WTC11 (cell line): ENCODE measurements around the gene ADAMTS2. TPM values are rescaled to one million over a fixed set of nuclear protein-coding genes. Genes with fewer than 3 reads are reported as not detected.

Source experiments
- ATAC-seq: fragments of 200-7000 bp; cut with Tn5 transposase; 2 replicates; pipeline ENCODE4 v1.10.0; 2021; ENCODE audit warnings: mild to moderate bottlenecking, moderate library complexity
- CTCF ChIA-PET: fragments of 300-600 bp; sonication (Branson Sonifier 250); formaldehyde crosslinking; loops from one replicate; lab custom pipeline; 2021; ENCODE audit warnings: antibody characterized with exemption; lab: Charles Lee
- POLR2A ChIA-PET: fragments of 350-600 bp; sonication (Branson Sonifier 250); formaldehyde crosslinking; loops from one replicate; lab custom pipeline; 2021; ENCODE audit warnings: antibody characterized with exemption; lab: Charles Lee
- DNase-seq: peaks from one replicate; pipeline ENCODE4 v3.0.0; 2021; ENCODE audit warnings: low spot score
- H3K27ac Mint-ChIP-seq: 2 replicates; pipeline ENCODE4 v1.8.0; 2021; ENCODE audit warnings: mixed read lengths
- H3K27me3 Mint-ChIP-seq: 2 replicates; pipeline ENCODE4 v1.8.0; 2021; ENCODE audit warnings: low read depth, mild to moderate bottlenecking, moderate library complexity, mixed read lengths
- H3K36me3 Mint-ChIP-seq: 2 replicates; pipeline ENCODE4 v1.8.0; 2021; ENCODE audit warnings: mixed read lengths
- H3K4me1 Mint-ChIP-seq: 2 replicates; pipeline ENCODE4 v1.8.0; 2022; ENCODE audit warnings: mixed read lengths
- H3K4me3 Mint-ChIP-seq: 2 replicates; pipeline ENCODE4 v1.8.0; 2021; ENCODE audit warnings: mild to moderate bottlenecking, moderate library complexity, mixed read lengths
- H3K9me3 Mint-ChIP-seq: 2 replicates; pipeline ENCODE4 v1.8.0; 2021; ENCODE audit warnings: mixed read lengths
- ESRRA ChIP-seq: sonication (generic); formaldehyde crosslinking; IDR thresholded peaks from 2 replicates; pipeline ENCODE4 v1.8.1; 2022; ENCODE audit warnings: mild to moderate bottlenecking, missing genetic modification reagents, borderline replicate concordance
- ETV6 ChIP-seq: sonication (generic); formaldehyde crosslinking; IDR thresholded peaks from 2 replicates; pipeline ENCODE4 v1.8.1; 2022; ENCODE audit warnings: mild to moderate bottlenecking, missing genetic modification reagents
- IRF2 ChIP-seq: sonication (generic); formaldehyde crosslinking; IDR thresholded peaks from 2 replicates; pipeline ENCODE4 v1.8.0; 2022; ENCODE audit warnings: low read depth, missing genetic modification reagents, borderline replicate concordance
- JAZF1 ChIP-seq: fragments of 250-450 bp; sonication (Bioruptor Pico); IDR thresholded peaks from 2 replicates; pipeline ENCODE4 v1.9.0; 2021; ENCODE audit warnings: moderate library complexity, mild to moderate bottlenecking, inconsistent platforms
- NFYB ChIP-seq: sonication (generic); formaldehyde crosslinking; conservative IDR thresholded peaks from 2 replicates; pipeline ENCODE4 v1.8.0; 2022; ENCODE audit warnings: low read depth, missing genetic modification reagents
- OVOL2 ChIP-seq: fragments of 250-450 bp; sonication (Bioruptor Pico); IDR thresholded peaks from 2 replicates; pipeline ENCODE4 v1.9.0; 2021; ENCODE audit warnings: mild to moderate bottlenecking, borderline replicate concordance
- PRRX2 ChIP-seq: fragments of 250-450 bp; sonication (Bioruptor Pico); IDR thresholded peaks from 2 replicates; pipeline ENCODE4 v1.8.0; 2021; ENCODE audit warnings: mild to moderate bottlenecking
- RORB ChIP-seq: fragments of 250-450 bp; sonication (Bioruptor Pico); IDR thresholded peaks from 2 replicates; pipeline ENCODE4 v1.9.0; 2021; ENCODE audit warnings: mild to moderate bottlenecking
- SMAD3 ChIP-seq: sonication (generic); formaldehyde crosslinking; IDR thresholded peaks from 2 replicates; pipeline ENCODE4 v1.8.0; 2022; ENCODE audit warnings: missing genetic modification reagents, mild to moderate bottlenecking, borderline replicate concordance
- SMAD4 ChIP-seq: sonication (generic); formaldehyde crosslinking; IDR thresholded peaks from 2 replicates; pipeline ENCODE4 v1.8.0; 2022; ENCODE audit warnings: mild to moderate bottlenecking, missing genetic modification reagents
- ZBTB21 ChIP-seq: sonication (generic); formaldehyde crosslinking; IDR thresholded peaks from 2 replicates; pipeline ENCODE4 v1.8.1; 2023; ENCODE audit warnings: mild to moderate bottlenecking, missing genetic modification reagents, borderline replicate concordance
- ZNF121 ChIP-seq: sonication (generic); formaldehyde crosslinking; IDR thresholded peaks from 2 replicates; pipeline ENCODE4 v1.8.0; 2023; ENCODE audit warnings: missing genetic modification reagents
- ZNF219 ChIP-seq: sonication (generic); formaldehyde crosslinking; IDR thresholded peaks from 2 replicates; pipeline ENCODE4 v1.8.0; 2023; ENCODE audit warnings: missing genetic modification reagents, mild to moderate bottlenecking, borderline replicate concordance
- ZNF263 ChIP-seq: sonication (generic); formaldehyde crosslinking; IDR thresholded peaks from 2 replicates; pipeline ENCODE4 v1.8.1; 2022; ENCODE audit warnings: low read depth, mild to moderate bottlenecking, moderate library complexity, missing genetic modification reagents
- total RNA-seq: library from RNA; stranded (reverse); gene quantifications from 3 replicates; pipeline ENCODE4 v1.2.3, GENCODE V29; 2021
- TF ChIP-seq, protein P1 (sequence below): sonication (generic); formaldehyde crosslinking; conservative IDR thresholded peaks from 2 replicates; pipeline ENCODE4 v1.8.1; 2022; ENCODE audit warnings: mild to moderate bottlenecking, missing genetic modification reagents
- TF ChIP-seq, protein P2 (sequence below): sonication (generic); formaldehyde crosslinking; IDR thresholded peaks from 2 replicates; pipeline ENCODE4 v1.8.0; 2023; ENCODE audit warnings: missing genetic modification reagents, mild to moderate bottlenecking, borderline replicate concordance
- TF ChIP-seq, protein P3 (sequence below): sonication (generic); formaldehyde crosslinking; IDR thresholded peaks from 2 replicates; pipeline ENCODE4 v1.8.1; 2022; ENCODE audit warnings: missing genetic modification reagents, borderline replicate concordance
- TF ChIP-seq, protein P4 (sequence below): sonication (generic); formaldehyde crosslinking; conservative IDR thresholded peaks from 2 replicates; pipeline ENCODE4 v1.8.1; 2023; ENCODE audit warnings: mild to moderate bottlenecking, low read depth, missing genetic modification reagents, moderate library complexity

ADAMTS2 gene
- total RNA-seq, 1 experiment from 2014 or later, result 11.2 TPM

DNA sequence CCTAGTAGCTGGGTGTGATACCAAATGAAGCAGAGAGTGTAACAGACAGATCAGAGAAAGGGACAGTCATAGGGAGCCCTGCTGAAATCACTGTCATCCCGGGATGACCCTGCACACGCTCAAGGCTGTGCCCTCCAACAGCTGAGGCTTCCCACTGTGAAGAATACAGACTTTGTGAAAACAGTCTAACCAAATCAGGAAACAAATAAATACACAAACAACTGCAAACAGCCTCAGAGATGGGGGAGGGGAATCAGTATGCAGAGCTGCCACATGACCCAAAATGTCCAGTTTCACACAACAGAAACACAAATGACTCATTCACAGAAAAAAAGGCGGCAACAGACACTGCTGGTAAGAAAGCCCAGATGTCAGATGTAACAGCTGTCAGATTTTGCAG lies 101.9 kb downstream of the ADAMTS2 start (continued):
- TF ChIP-seq, protein P1, sequence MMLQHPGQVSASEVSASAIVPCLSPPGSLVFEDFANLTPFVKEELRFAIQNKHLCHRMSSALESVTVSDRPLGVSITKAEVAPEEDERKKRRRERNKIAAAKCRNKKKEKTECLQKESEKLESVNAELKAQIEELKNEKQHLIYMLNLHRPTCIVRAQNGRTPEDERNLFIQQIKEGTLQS (CRISPR knock-in tag), result no peak
- no peak for TF ChIP-seq ZBTB21 (CRISPR knock-in tag)
- TF ChIP-seq PRRX2 (CRISPR knock-in tag), result no peak
- TF ChIP-seq ETV6 (CRISPR knock-in tag), result no peak
- TF ChIP-seq ZNF263 (CRISPR knock-in tag), result no peak
- TF ChIP-seq SMAD4 (CRISPR knock-in tag), result no peak
- TF ChIP-seq ZNF219 (CRISPR knock-in tag), result no peak
- no peak for TF ChIP-seq RORB (CRISPR knock-in tag)
- TF ChIP-seq, protein P2, sequence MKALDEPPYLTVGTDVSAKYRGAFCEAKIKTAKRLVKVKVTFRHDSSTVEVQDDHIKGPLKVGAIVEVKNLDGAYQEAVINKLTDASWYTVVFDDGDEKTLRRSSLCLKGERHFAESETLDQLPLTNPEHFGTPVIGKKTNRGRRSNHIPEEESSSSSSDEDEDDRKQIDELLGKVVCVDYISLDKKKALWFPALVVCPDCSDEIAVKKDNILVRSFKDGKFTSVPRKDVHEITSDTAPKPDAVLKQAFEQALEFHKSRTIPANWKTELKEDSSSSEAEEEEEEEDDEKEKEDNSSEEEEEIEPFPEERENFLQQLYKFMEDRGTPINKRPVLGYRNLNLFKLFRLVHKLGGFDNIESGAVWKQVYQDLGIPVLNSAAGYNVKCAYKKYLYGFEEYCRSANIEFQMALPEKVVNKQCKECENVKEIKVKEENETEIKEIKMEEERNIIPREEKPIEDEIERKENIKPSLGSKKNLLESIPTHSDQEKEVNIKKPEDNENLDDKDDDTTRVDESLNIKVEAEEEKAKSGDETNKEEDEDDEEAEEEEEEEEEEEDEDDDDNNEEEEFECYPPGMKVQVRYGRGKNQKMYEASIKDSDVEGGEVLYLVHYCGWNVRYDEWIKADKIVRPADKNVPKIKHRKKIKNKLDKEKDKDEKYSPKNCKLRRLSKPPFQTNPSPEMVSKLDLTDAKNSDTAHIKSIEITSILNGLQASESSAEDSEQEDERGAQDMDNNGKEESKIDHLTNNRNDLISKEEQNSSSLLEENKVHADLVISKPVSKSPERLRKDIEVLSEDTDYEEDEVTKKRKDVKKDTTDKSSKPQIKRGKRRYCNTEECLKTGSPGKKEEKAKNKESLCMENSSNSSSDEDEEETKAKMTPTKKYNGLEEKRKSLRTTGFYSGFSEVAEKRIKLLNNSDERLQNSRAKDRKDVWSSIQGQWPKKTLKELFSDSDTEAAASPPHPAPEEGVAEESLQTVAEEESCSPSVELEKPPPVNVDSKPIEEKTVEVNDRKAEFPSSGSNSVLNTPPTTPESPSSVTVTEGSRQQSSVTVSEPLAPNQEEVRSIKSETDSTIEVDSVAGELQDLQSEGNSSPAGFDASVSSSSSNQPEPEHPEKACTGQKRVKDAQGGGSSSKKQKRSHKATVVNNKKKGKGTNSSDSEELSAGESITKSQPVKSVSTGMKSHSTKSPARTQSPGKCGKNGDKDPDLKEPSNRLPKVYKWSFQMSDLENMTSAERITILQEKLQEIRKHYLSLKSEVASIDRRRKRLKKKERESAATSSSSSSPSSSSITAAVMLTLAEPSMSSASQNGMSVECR (CRISPR knock-in tag), result no peak

DNA sequence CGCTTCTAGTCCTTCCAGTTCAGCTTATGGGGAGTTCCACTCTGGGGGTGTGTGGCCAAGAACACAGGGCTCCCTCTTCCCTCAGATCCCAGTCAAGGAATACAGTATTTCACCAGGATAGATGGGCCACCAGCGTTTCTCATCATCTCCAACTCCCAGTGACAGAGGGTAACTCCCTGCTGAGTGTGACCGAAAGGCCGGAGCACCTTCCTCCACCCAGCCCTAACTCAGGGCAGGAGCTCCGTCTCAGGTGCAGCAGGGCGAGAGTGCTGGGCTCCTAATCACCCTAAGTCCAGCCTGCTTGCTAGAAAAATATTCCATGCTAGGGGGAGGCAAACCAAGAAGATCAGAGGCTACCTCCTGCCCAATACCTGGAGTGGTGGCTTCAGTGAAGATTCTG lies 102.6 kb downstream of the ADAMTS2 start:
- Mint-ChIP-seq H3K27me3 (peaks cover under 1% of the 10 kb centered on the region), H3K9me3 (peaks cover 38% of the 10 kb centered on the region), H3K36me3 (peaks cover 19% of the 10 kb centered on the region), H3K4me3 (no peak overlapping the region)
- ATAC-seq (no peak), DNase-seq (peak; percentile 10)
- CTCF ChIA-PET, result interaction anchor here (0.6 to 1.0 kb wide), 2 partner anchors 30 to 1070 kb away, joined by 3 to 4 read pairs; no protein-coding TSS in a partner anchor
- TF ChIP-seq JAZF1 (CRISPR knock-in tag) (no peak), ZNF121 (CRISPR knock-in tag) (no peak), SMAD3 (no peak), ESRRA (CRISPR knock-in tag) (no peak), NFYB (CRISPR knock-in tag) (no peak), OVOL2 (CRISPR knock-in tag) (no peak), IRF2 (CRISPR knock-in tag) (no peak)
- TF ChIP-seq, protein P3, sequence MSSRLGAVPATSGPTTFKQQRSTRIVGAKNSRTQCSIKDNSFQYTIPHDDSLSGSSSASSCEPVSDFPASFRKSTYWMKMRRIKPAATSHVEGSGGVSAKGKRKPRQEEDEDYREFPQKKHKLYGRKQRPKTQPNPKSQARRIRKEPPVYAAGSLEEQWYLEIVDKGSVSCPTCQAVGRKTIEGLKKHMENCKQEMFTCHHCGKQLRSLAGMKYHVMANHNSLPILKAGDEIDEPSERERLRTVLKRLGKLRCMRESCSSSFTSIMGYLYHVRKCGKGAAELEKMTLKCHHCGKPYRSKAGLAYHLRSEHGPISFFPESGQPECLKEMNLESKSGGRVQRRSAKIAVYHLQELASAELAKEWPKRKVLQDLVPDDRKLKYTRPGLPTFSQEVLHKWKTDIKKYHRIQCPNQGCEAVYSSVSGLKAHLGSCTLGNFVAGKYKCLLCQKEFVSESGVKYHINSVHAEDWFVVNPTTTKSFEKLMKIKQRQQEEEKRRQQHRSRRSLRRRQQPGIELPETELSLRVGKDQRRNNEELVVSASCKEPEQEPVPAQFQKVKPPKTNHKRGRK (CRISPR knock-in tag), result no peak
- TF ChIP-seq, protein P4, sequence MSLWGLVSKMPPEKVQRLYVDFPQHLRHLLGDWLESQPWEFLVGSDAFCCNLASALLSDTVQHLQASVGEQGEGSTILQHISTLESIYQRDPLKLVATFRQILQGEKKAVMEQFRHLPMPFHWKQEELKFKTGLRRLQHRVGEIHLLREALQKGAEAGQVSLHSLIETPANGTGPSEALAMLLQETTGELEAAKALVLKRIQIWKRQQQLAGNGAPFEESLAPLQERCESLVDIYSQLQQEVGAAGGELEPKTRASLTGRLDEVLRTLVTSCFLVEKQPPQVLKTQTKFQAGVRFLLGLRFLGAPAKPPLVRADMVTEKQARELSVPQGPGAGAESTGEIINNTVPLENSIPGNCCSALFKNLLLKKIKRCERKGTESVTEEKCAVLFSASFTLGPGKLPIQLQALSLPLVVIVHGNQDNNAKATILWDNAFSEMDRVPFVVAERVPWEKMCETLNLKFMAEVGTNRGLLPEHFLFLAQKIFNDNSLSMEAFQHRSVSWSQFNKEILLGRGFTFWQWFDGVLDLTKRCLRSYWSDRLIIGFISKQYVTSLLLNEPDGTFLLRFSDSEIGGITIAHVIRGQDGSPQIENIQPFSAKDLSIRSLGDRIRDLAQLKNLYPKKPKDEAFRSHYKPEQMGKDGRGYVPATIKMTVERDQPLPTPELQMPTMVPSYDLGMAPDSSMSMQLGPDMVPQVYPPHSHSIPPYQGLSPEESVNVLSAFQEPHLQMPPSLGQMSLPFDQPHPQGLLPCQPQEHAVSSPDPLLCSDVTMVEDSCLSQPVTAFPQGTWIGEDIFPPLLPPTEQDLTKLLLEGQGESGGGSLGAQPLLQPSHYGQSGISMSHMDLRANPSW (CRISPR knock-in tag), result no peak
- TF ChIP-seq, all 79 proteins: peak for 0
- Mint-ChIP-seq H3K4me1 (peaks cover 46% of the 10 kb centered on the region), H3K27ac (no peak overlapping the region)
- POLR2A ChIA-PET, result no interaction called here
